HepG2 (cell line): ENCODE results near the gene DOK4. TPM values are rescaled to one million over a fixed set of nuclear protein-coding genes. Genes with fewer than 3 reads are reported as not detected.
A peak's percentile ranks its signal among the peaks of the same experiment; 100 is the strongest.

Experiments used
- AHR ChIP-seq: IDR thresholded peaks from 2 replicates; pipeline ENCODE4 v1.6.1; 2018; ENCODE audit warnings: missing genetic modification reagents, missing compliant biosample characterization
- BCL6 ChIP-seq: IDR thresholded peaks from 2 replicates; pipeline ENCODE4 v1.6.1; 2016; ENCODE audit warnings: missing genetic modification reagents, missing compliant biosample characterization
- FOXA1 ChIP-seq, 2 experiments: fragments of 450-650 bp in 1 of 2; sonication (generic) in 1 of 2; formaldehyde crosslinking in 1 of 2; IDR thresholded peaks; 2 replicates each; pipeline versions ENCODE4 v1.4.0 to v1.6.1; 2016 to 2020; ENCODE audit warnings: missing genetic modification reagents in 1 of 2
- FOXC1 ChIP-seq: sonication (generic); formaldehyde crosslinking; IDR thresholded peaks from 2 replicates; pipeline ENCODE4 v1.8.0; 2022; ENCODE audit warnings: mild to moderate bottlenecking, missing genetic modification reagents, borderline replicate concordance
- GTF3A ChIP-seq: sonication (generic); formaldehyde crosslinking; conservative IDR thresholded peaks from 2 replicates; pipeline ENCODE4 v1.4.0; 2020; ENCODE audit warnings: mild to moderate bottlenecking, missing genetic modification reagents
- KDM5A ChIP-seq: fragments of 200-600 bp; sonication (generic); IDR thresholded peaks from 2 replicates; pipeline ENCODE4 v1.7.0; 2018; ENCODE audit warnings: antibody characterized with exemption, mild to moderate bottlenecking, low read length, borderline replicate concordance
- MAZ ChIP-seq, 2 experiments: sonication (generic) in 1 of 2; formaldehyde crosslinking in 1 of 2; IDR thresholded peaks; 2 replicates each; pipeline versions ENCODE4 v1.5.0 to v1.6.1; 2012 to 2020; ENCODE audit warnings: low read depth in 2 of 2, mild to moderate bottlenecking in 2 of 2, borderline replicate concordance in 1 of 2, improper control_type of control experiment in 1 of 2, low read length in 1 of 2, missing genetic modification reagents in 1 of 2, moderate library complexity in 1 of 2
- MIER3 ChIP-seq: IDR thresholded peaks from 2 replicates; pipeline ENCODE4 v1.6.1; 2016; ENCODE audit warnings: missing compliant biosample characterization, borderline replicate concordance
- MTA1 ChIP-seq: sonication (generic); formaldehyde crosslinking; IDR thresholded peaks from 2 replicates; pipeline ENCODE4 v1.4.0; 2020; ENCODE audit warnings: missing genetic modification reagents, mild to moderate bottlenecking, borderline replicate concordance
- NFIB ChIP-seq: sonication (generic); formaldehyde crosslinking; IDR thresholded peaks from 2 replicates; pipeline ENCODE4 v1.9.0; 2021; ENCODE audit warnings: missing genetic modification reagents, mild to moderate bottlenecking, borderline replicate concordance
- RXRB ChIP-seq: IDR thresholded peaks from 2 replicates; pipeline ENCODE4 v1.6.1; 2016; ENCODE audit warnings: borderline replicate concordance, missing genetic modification reagents, missing compliant biosample characterization
- SRSF1 ChIP-seq: fragments of 200-400 bp; formaldehyde crosslinking; optimal IDR thresholded peaks from 2 replicates; pipeline ENCODE3; 2017; ENCODE audit warnings: mild to moderate bottlenecking, low read depth, low read length, moderate library complexity
- ZNF670 ChIP-seq: sonication (generic); formaldehyde crosslinking; IDR thresholded peaks from 2 replicates; pipeline ENCODE4 v1.8.0; 2022; ENCODE audit warnings: mild to moderate bottlenecking, missing genetic modification reagents, borderline replicate concordance
- ZNF747 ChIP-seq: sonication (generic); formaldehyde crosslinking; IDR thresholded peaks from 2 replicates; pipeline ENCODE4 v1.8.1; 2023; ENCODE audit warnings: missing genetic modification reagents, mild to moderate bottlenecking, borderline replicate concordance
- ZNF766 ChIP-seq: sonication (generic); formaldehyde crosslinking; IDR thresholded peaks from 2 replicates; pipeline ENCODE4 v1.5.0; 2020; ENCODE audit warnings: missing genetic modification reagents, borderline replicate concordance
- polyA plus RNA-seq, 8 experiments: library from polyadenylated mRNA; depleted of rRNA in 3 of 8; stranded (reverse) in 7 of 8; unstranded in 1 of 8; fragments of >200 nt; fragmentation: Illumina TruSeq in 4 of 8; extraction: Trizol in 4 of 8; gene quantifications; 2 replicates each; pipeline versions ENCODE4 v1.2.1 to v1.2.3, GENCODE V29; 2011 to 2016; ENCODE audit warnings: low read depth in 4 of 8, missing spikeins in 1 of 8, mixed read lengths in 1 of 8; ENCODE audit not compliant: insufficient read depth in 1 of 8
- total RNA-seq, 5 experiments: library from RNA; depleted of rRNA; stranded (reverse); fragments of >200 nt; fragmentation: Illumina TruSeq; extraction: Trizol; gene quantifications; 2 replicates each; pipeline ENCODE4 v1.2.3, GENCODE V29; 2016; ENCODE audit warnings: low read depth in 1 of 5
- TF ChIP-seq, protein P1 (sequence below): sonication (generic); formaldehyde crosslinking; IDR thresholded peaks from 2 replicates; pipeline ENCODE4 v1.8.0; 2022; ENCODE audit warnings: missing genetic modification reagents, mild to moderate bottlenecking, inconsistent platforms, borderline replicate concordance
- TF ChIP-seq, protein P2 (sequence below): IDR thresholded peaks from 2 replicates; pipeline ENCODE4 v1.6.1; 2016; ENCODE audit warnings: low read depth, control low read depth
- TF ChIP-seq, protein P3 (sequence below): sonication (generic); formaldehyde crosslinking; IDR thresholded peaks from 2 replicates; pipeline ENCODE4 v1.8.1; 2023; ENCODE audit warnings: mild to moderate bottlenecking, missing genetic modification reagents, borderline replicate concordance
- TF ChIP-seq, protein P4 (sequence below): sonication (generic); formaldehyde crosslinking; IDR thresholded peaks from 2 replicates; pipeline ENCODE4 v1.8.0; 2022; ENCODE audit warnings: low read depth, missing genetic modification reagents
- TF ChIP-seq, protein P5 (sequence below): sonication (generic); formaldehyde crosslinking; IDR thresholded peaks from 2 replicates; pipeline ENCODE4 v1.4.0; 2020; ENCODE audit warnings: missing genetic modification reagents, borderline replicate concordance

The DOK4 gene
- total and polyA plus RNA-seq, 2 of the 13 experiments (the other 11 are each of a cell fraction or from before 2014, with no cell fraction given), result 52.7 to 70.0 TPM

DNA sequence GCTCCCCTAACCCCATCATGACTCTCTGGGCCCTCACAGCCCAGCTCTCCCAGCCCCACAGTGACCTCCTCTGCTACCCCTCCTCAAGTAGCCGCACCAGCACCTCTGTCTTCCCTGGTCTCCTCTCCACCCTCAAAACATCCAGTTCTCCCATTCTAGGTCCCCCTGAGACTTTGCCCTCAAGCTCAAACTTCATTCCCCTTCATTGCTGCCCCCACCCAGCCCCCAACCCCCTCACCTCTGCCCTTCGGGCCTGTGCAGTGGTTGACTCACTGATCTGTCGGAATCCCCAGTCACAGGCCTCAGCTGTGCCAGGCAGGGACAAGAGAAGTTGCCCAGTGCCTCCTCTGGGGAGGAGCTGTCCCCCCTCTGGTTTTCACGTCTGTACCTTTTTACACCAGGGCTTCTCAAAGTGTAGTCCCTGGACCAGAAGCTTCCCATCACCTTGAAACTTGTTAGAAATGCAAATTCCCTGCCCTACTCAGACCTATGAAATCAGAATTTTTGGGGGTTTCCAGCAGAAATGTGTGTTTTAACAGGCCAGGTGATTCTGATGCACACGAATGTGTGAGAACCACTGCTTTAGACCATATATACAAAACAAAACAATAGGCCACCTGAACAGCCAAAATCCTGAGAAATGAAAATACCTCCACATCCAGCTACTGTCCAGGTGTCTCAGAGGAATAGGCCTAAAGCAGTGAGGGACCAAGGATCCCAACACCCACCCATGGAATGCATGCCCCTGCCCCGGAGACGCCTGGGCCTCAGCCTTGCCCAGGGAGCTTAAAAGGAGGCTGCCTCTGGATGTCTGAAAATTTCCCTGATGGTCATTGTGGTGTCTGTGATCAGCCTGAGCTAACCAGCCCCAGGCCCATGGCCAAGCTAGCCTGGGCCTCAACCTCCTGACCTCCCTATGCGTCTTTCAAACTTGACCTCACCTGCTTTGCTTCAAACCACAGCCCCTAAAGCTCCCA lies 853 bp upstream of the DOK4 start (continued):
- TF ChIP-seq MAZ (IDR thresholded peaks at IDR 0.05; ENCODE audit: borderline replicate concordance, low read depth, low read length), result 0 out of 2 replicates have a peak, but pooled peaks have one; percentile 0
- no peak for TF ChIP-seq MAZ (CRISPR knock-in tag; IDR thresholded peaks at IDR 0.05; ENCODE audit: low read depth)
- TF ChIP-seq, protein P1, sequence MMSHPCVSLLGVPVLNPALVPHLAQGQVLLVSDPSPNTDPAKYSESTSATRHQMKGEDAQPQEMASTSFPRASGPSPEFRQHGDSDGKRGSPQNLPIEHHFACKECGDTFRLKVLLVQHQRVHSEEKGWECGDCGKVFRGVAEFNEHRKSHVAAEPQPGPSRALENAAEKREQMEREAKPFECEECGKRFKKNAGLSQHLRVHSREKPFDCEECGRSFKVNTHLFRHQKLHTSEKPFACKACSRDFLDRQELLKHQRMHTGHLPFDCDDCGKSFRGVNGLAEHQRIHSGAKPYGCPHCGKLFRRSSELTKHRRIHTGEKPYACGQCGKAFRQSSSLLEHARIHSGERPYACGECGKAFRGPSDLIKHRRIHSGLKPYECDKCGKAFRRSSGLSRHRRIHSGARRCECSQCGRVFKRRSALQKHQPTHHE (CRISPR knock-in tag), result no peak
- no peak for TF ChIP-seq NFIB
- TF ChIP-seq FOXC1 (CRISPR knock-in tag), result peak; percentile 58; the same call in 1 of the 2 replicates
- TF ChIP-seq KDM5A, result no peak
- no peak for TF ChIP-seq GTF3A (CRISPR knock-in tag)
- TF ChIP-seq MIER3, result no peak
- TF ChIP-seq SRSF1, result peak; percentile 53
- TF ChIP-seq ZNF747, result no peak
- no peak for TF ChIP-seq BCL6 (CRISPR knock-in tag)
- TF ChIP-seq MTA1 (CRISPR knock-in tag), result no peak
- TF ChIP-seq, protein P2, sequence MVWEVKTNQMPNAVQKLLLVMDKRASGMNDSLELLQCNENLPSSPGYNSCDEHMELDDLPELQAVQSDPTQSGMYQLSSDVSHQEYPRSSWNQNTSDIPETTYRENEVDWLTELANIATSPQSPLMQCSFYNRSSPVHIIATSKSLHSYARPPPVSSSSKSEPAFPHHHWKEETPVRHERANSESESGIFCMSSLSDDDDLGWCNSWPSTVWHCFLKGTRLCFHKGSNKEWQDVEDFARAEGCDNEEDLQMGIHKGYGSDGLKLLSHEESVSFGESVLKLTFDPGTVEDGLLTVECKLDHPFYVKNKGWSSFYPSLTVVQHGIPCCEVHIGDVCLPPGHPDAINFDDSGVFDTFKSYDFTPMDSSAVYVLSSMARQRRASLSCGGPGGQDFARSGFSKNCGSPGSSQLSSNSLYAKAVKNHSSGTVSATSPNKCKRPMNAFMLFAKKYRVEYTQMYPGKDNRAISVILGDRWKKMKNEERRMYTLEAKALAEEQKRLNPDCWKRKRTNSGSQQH (CRISPR knock-in tag), result no peak
- TF ChIP-seq ZNF670, result no peak
- TF ChIP-seq ZNF766 (CRISPR knock-in tag), result no peak
- TF ChIP-seq, protein P3, sequence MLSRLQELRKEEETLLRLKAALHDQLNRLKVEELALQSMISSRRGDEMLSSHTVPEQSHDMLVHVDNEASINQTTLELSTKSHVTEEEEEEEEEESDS, result no peak
- TF ChIP-seq, protein P4, sequence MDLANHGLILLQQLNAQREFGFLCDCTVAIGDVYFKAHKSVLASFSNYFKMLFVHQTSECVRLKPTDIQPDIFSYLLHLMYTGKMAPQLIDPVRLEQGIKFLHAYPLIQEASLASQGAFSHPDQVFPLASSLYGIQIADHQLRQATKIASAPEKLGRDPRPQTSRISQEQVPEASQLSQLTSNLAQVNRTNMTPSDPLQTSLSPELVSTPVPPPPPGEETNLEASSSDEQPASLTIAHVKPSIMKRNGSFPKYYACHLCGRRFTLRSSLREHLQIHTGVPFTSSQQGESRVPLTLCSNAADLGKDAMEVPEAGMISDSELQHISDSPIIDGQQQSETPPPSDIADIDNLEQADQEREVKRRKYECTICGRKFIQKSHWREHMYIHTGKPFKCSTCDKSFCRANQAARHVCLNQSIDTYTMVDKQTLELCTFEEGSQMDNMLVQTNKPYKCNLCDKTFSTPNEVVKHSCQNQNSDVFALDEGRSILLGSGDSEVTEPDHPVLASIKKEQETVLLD (CRISPR knock-in tag), result 0 out of 2 replicates have a peak, but pooled peaks have one; percentile 4
- TF ChIP-seq RXRB, result no peak
- TF ChIP-seq FOXA1 (IDR thresholded peaks at IDR 0.05), result no peak
- TF ChIP-seq FOXA1 (CRISPR knock-in tag; IDR thresholded peaks at IDR 0.05), result no peak
- TF ChIP-seq AHR (CRISPR knock-in tag), result no peak
- TF ChIP-seq, protein P5, sequence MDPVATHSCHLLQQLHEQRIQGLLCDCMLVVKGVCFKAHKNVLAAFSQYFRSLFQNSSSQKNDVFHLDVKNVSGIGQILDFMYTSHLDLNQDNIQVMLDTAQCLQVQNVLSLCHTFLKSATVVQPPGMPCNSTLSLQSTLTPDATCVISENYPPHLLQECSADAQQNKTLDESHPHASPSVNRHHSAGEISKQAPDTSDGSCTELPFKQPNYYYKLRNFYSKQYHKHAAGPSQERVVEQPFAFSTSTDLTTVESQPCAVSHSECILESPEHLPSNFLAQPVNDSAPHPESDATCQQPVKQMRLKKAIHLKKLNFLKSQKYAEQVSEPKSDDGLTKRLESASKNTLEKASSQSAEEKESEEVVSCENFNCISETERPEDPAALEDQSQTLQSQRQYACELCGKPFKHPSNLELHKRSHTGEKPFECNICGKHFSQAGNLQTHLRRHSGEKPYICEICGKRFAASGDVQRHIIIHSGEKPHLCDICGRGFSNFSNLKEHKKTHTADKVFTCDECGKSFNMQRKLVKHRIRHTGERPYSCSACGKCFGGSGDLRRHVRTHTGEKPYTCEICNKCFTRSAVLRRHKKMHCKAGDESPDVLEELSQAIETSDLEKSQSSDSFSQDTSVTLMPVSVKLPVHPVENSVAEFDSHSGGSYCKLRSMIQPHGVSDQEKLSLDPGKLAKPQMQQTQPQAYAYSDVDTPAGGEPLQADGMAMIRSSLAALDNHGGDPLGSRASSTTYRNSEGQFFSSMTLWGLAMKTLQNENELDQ, result no peak
